Stimulated activated CD4-positive, alpha-beta T cell treated with anti-CD3 and anti-CD28 coated beads, Interleukin-4, amount 100 ng/mL, for 24 hours (primary cell): ENCODE measurements around the gene EPHA10.

ENCODE experiments used
- DNase-seq: peaks from one replicate; pipeline ENCODE4 v3.0.0-alpha.2; 2020

The EPHA10 gene

DNA sequence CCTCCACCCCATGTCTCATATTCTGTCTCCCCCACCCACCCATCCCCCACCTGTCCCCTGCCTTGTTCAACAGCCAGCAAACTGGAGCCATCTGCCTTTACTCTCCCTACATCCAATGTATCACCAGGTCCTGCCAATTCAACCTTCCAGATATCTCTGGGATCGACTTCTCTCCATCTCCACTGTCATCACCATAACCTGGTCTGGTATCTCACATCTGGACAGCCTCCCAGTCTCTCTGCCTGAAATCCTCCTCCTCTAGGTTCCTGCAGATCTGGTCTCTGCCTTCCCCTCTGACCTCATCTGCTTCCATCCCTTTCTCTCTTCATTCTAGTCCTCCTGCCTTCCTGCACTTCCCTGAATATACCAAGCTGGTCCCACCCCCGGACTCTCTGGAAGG is 94.8 kb downstream of the EPHA10 start:
- DNase-seq: no peak

DNA sequence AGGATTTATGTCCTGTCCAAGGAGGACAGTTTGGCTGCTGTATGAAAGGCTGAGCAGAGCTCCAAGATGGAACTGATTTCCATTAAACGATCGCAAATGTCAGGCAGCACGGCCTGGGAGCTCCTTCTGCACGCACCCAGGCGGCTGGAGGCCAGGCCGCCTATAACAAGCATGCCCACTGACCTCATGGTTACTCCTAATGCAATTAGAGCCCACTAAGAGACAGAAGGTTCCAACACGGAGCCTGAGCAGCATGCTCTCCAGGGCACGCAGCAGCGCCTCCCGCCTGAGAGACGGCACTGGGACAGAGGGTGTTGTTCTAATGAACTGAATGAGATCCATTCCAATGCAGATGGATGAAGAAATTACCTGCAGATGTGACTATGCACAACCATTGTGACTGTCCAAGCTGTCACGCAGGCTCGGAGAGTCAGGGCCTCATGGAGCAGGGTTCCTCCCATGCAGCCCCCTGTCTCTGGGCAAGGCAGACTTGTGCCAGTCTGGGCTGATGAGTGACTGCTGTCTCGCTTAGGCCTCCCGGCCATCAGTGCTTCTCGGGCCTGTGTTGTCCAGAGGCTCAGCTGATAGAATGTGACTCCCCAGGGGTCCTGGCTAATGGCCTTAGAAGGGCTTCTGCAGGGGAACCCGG is 97.8 kb downstream of the EPHA10 start:
- DNase-seq: no peak

DNA sequence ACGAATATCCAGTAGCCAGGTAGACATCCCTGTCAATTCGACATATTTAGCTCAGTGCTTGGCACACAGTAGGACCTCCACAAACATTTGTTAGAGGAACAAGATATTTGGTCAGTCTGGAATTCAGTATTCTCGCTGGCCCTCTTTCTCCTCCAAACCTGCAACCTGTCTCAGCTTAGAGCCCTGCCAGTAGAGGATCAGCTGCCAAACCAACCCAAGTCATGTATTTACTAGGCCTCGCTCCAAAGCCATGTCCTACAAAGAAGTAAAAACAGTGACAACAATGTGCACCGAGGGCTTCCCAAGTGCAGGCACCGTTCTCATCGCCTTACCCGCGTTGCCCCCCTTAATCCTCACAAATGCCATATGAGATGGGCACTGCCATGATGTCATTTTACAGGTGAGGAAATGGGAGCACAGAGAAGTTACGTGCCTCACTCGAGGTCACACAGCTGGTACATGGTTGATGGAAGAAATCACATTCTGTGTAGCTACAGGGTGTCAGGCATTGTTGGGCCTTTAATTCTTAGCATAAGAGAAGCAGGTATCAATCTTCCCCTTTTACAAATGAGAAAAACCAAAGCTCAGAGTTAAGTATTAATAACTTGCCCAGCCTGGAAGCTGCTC is 98.6 kb downstream of the EPHA10 start:
- DNase-seq: no peak
